HepG2 (cell line): ENCODE measurements around the gene ANKRD11. TPM values are rescaled to one million over a fixed set of nuclear protein-coding genes. Genes with fewer than 3 reads are reported as not detected.

ENCODE experiments used
- BATF2 ChIP-seq: sonication (generic); formaldehyde crosslinking; IDR thresholded peaks from 2 replicates; pipeline ENCODE4 v1.8.0; 2022; ENCODE audit warnings: mild to moderate bottlenecking, missing genetic modification reagents, moderate library complexity
- DNMT3B ChIP-seq: conservative IDR thresholded peaks from 2 replicates; pipeline ENCODE4 v1.6.1; 2016; ENCODE audit warnings: missing biosample characterization, control low read depth
- ERF ChIP-seq: IDR thresholded peaks from 2 replicates; pipeline ENCODE4 v1.6.1; 2018; ENCODE audit warnings: missing biosample characterization, missing genetic modification reagents
- FOSL2 ChIP-seq: sonication (generic); formaldehyde crosslinking; IDR thresholded peaks from 2 replicates; pipeline ENCODE4 v1.4.0; 2020; ENCODE audit warnings: missing genetic modification reagents
- GABPB1 ChIP-seq: IDR thresholded peaks from 2 replicates; pipeline ENCODE4 v1.6.1; 2016; ENCODE audit warnings: mild to moderate bottlenecking, missing genetic modification reagents, moderate library complexity, missing compliant biosample characterization
- HNF1B ChIP-seq: sonication (generic); formaldehyde crosslinking; IDR thresholded peaks from 2 replicates; pipeline ENCODE4 v1.5.1; 2020; ENCODE audit warnings: mild to moderate bottlenecking, moderate library complexity, missing genetic modification reagents
- KLF12 ChIP-seq: sonication (generic); formaldehyde crosslinking; IDR thresholded peaks from 2 replicates; pipeline ENCODE4 v1.4.0; 2020; ENCODE audit warnings: missing genetic modification reagents, borderline replicate concordance
- LRRFIP1 ChIP-seq: sonication (generic); formaldehyde crosslinking; conservative IDR thresholded peaks from 2 replicates; pipeline ENCODE4 v1.4.0; 2020; ENCODE audit warnings: missing genetic modification reagents
- NFYC ChIP-seq: IDR thresholded peaks from 2 replicates; pipeline ENCODE4 v1.6.1; 2016; ENCODE audit warnings: missing genetic modification reagents, missing compliant biosample characterization
- NR2F1 ChIP-seq, 2 experiments: fragments of 450-650 bp in 1 of 2; formaldehyde crosslinking in 1 of 2; IDR thresholded peaks; 2 replicates each; pipeline versions ENCODE4 v1.5.0 to v1.6.1; 2016 to 2020; ENCODE audit warnings: mild to moderate bottlenecking in 1 of 2, missing compliant biosample characterization in 1 of 2, missing genetic modification reagents in 1 of 2, moderate library complexity in 1 of 2
- PAF1 ChIP-seq: IDR thresholded peaks from 2 replicates; pipeline ENCODE4 v1.6.1; 2016; ENCODE audit warnings: missing genetic modification reagents, missing compliant biosample characterization
- POLR2A ChIP-seq, 2 experiments: IDR thresholded peaks; 2 replicates each; pipeline ENCODE4 v1.6.1; 2011; ENCODE audit warnings: low read depth in 2 of 2, low read length in 2 of 2, mild to moderate bottlenecking in 1 of 2, moderate library complexity in 1 of 2; ENCODE audit not compliant: insufficient read depth in 1 of 2
- RFX5 ChIP-seq: IDR thresholded peaks from 2 replicates; pipeline ENCODE4 v1.6.1; 2011; ENCODE audit warnings: low read depth, low read length, improper control_type of control experiment
- SALL2 ChIP-seq: sonication (generic); formaldehyde crosslinking; IDR thresholded peaks from 2 replicates; pipeline ENCODE4 v1.8.1; 2023; ENCODE audit warnings: mild to moderate bottlenecking, missing genetic modification reagents, inconsistent platforms
- SMAD3 ChIP-seq: sonication (generic); formaldehyde crosslinking; IDR thresholded peaks from 2 replicates; pipeline ENCODE4 v1.4.0; 2020; ENCODE audit warnings: missing genetic modification reagents
- SNAI1 ChIP-seq: sonication (generic); formaldehyde crosslinking; IDR thresholded peaks from 2 replicates; pipeline ENCODE4 v1.5.0; 2020; ENCODE audit warnings: mild to moderate bottlenecking, missing genetic modification reagents, borderline replicate concordance
- ZBTB20 ChIP-seq: sonication (generic); formaldehyde crosslinking; IDR thresholded peaks from 2 replicates; pipeline ENCODE4 v1.8.1; 2023; ENCODE audit warnings: missing genetic modification reagents, low read depth, mild to moderate bottlenecking, borderline replicate concordance
- ZBTB37 ChIP-seq: sonication (generic); formaldehyde crosslinking; IDR thresholded peaks from 2 replicates; pipeline ENCODE4 v1.4.0; 2020; ENCODE audit warnings: mild to moderate bottlenecking, missing genetic modification reagents
- ZFYVE20 ChIP-seq: sonication (generic); formaldehyde crosslinking; IDR thresholded peaks from 2 replicates; pipeline ENCODE4 v1.8.0; 2023; ENCODE audit warnings: low read depth, mild to moderate bottlenecking, moderate library complexity, missing genetic modification reagents, borderline replicate concordance
- ZNF121 ChIP-seq: sonication (generic); formaldehyde crosslinking; IDR thresholded peaks from 2 replicates; pipeline ENCODE4 v1.5.0; 2020; ENCODE audit warnings: mild to moderate bottlenecking, missing genetic modification reagents
- ZNF414 ChIP-seq: sonication (generic); formaldehyde crosslinking; IDR thresholded peaks from 2 replicates; pipeline ENCODE4 v1.5.0; 2020; ENCODE audit warnings: missing genetic modification reagents
- ZNF619 ChIP-seq: sonication (generic); formaldehyde crosslinking; IDR thresholded peaks from 2 replicates; pipeline ENCODE4 v1.4.0; 2020; ENCODE audit warnings: mild to moderate bottlenecking, missing genetic modification reagents
- polyA plus RNA-seq, 8 experiments: library from polyadenylated mRNA; depleted of rRNA in 3 of 8; stranded (reverse) in 7 of 8; unstranded in 1 of 8; fragments of >200 nt; fragmentation: Illumina TruSeq in 4 of 8; extraction: Trizol in 4 of 8; gene quantifications; 2 replicates each; pipeline versions ENCODE4 v1.2.1 to v1.2.3, GENCODE V29; 2011 to 2016; ENCODE audit warnings: low read depth in 4 of 8, missing spikeins in 1 of 8, mixed read lengths in 1 of 8; ENCODE audit not compliant: insufficient read depth in 1 of 8
- total RNA-seq, 5 experiments: library from RNA; depleted of rRNA; stranded (reverse); fragments of >200 nt; fragmentation: Illumina TruSeq; extraction: Trizol; gene quantifications; 2 replicates each; pipeline ENCODE4 v1.2.3, GENCODE V29; 2016; ENCODE audit warnings: low read depth in 1 of 5

Gene ANKRD11
- total and polyA plus RNA-seq, 2 of the 13 experiments (the other 11 are each of a cell fraction or from before 2014, with no cell fraction given) = 21.4 to 38.4 TPM

- TF ChIP-seq ERF (CRISPR knock-in tag) (peak; percentile 86), LRRFIP1 (CRISPR knock-in tag) (no peak), NFYC (CRISPR knock-in tag) (no peak), ZNF619 (CRISPR knock-in tag) (no peak; the same call in 1 of the 2 replicates), SALL2 (CRISPR knock-in tag) (peak; percentile 62; the same call in 1 of the 2 replicates), SMAD3 (peak; percentile 60; the same call in 1 of the 2 replicates), ZNF414 (CRISPR knock-in tag) (peak; percentile 58; the same call in 1 of the 2 replicates), KLF12 (CRISPR knock-in tag) (peak; percentile 79), POLR2A (IDR thresholded peaks at IDR 0.05; ENCODE audit: insufficient read depth in 1 of 2, low read depth in 2 of 2, low read length in 2 of 2) (peak; percentile 65 to 94), ZNF121 (CRISPR knock-in tag) (no peak), SNAI1 (CRISPR knock-in tag) (no peak), RFX5 (no peak), PAF1 (CRISPR knock-in tag) (no peak), BATF2 (CRISPR knock-in tag) (no peak), ZBTB37 (no peak), ZFYVE20 (CRISPR knock-in tag) (no peak), NR2F1 (CRISPR knock-in tag; IDR thresholded peaks at IDR 0.05) (peak in 1 of 2 experiments; percentile 42; a peak in 1 of 4 replicates), HNF1B (CRISPR knock-in tag) (0 out of 2 replicates have a peak, but pooled peaks have one; percentile 33), DNMT3B (CRISPR knock-in tag) (no peak), FOSL2 (CRISPR knock-in tag) (peak; percentile 4; the same call in 1 of the 2 replicates), GABPB1 (CRISPR knock-in tag) (peak; percentile 78), ZBTB20 (CRISPR knock-in tag) (peak; percentile 37)
Observed at GRCh38 chr16:89507834-89508590, 17.7 kb upstream of the ANKRD11 start, which contains the start of gene SPG7 (continued).
